Gastrocnemius medialis (tissue), 4 donors: Measurements from ENCODE around the gene LPIN3.

ENCODE experiments used
- CTCF ChIP-seq, 5 experiments: fragments of 450-650 bp in 3 of 5; fragments of 200-600 bp in 2 of 5; sonication (generic) in 2 of 5; IDR thresholded peaks in 4 of 5; conservative IDR thresholded peaks in 1 of 5; 1 replicate in 4 of 5; 2 replicates in 1 of 5; pipeline ENCODE4 v1.5.1; 2016 to 2019; ENCODE audit warnings: antibody characterized with exemption in 5 of 5, mild to moderate bottlenecking in 3 of 5, moderate library complexity in 3 of 5
- POLR2A ChIP-seq, 2 donors: fragments of 450-650 bp; IDR thresholded peaks; one replicate each; pipeline ENCODE4 v1.6.1; 2017; ENCODE audit warnings: antibody characterized with exemption in 2 of 2, mild to moderate bottlenecking in 2 of 2, moderate library complexity in 2 of 2

- no peak for TF ChIP-seq POLR2A (IDR thresholded peaks at IDR 0.05)
- no peak for TF ChIP-seq CTCF (IDR thresholded peaks at IDR 0.05 in 4 of 5, conservative IDR thresholded peaks at IDR 0.05 in 1 of 5)
Measured at GRCh38 chr20:41309817-41310216, 30.8 kb upstream of the LPIN3 start.
